OCI-LY7 (cell line): ENCODE data around the gene CALN1. TPM values are rescaled to one million over a fixed set of nuclear protein-coding genes. Genes with fewer than 3 reads are reported as not detected.

Source experiments
- BruUV-seq: library from RNA; stranded (reverse); fragments of 400-500 nt; replicated peaks from 2 replicates; lab custom pipeline; 2021; lab: Mats Ljungman, UMichigan
- CTCF ChIA-PET: fragments of 300-600 bp; sonication (Branson Sonifier 250); formaldehyde crosslinking; loops from one replicate; lab custom pipeline; 2022; ENCODE audit warnings: antibody characterized with exemption; ENCODE audit not compliant: unreplicated experiment; lab: Charles Lee
- POLR2A ChIA-PET: fragments of 300-600 bp; sonication (Branson Sonifier 250); formaldehyde crosslinking; loops from one replicate; lab custom pipeline; 2022; ENCODE audit warnings: antibody characterized with exemption; lab: Charles Lee
- DNase-seq: peaks from one replicate; pipeline ENCODE4 v3.0.0-alpha.2; 2015; ENCODE audit warnings: low spot score
- H2AFZ ChIP-seq: fragments of 200-600 bp; sonication (generic), shearing (Covaris generic); 2 replicates; pipeline ENCODE4 v1.6.1; 2014; ENCODE audit warnings: mild to moderate bottlenecking, antibody characterized with exemption, low read length, moderate library complexity
- H3K27ac ChIP-seq: fragments of 200-600 bp; sonication (generic); 2 replicates; pipeline ENCODE4 v1.5.1; 2014; ENCODE audit warnings: mixed run types, low read depth, mild to moderate bottlenecking, moderate library complexity, low read length, inconsistent platforms; ENCODE audit not compliant: poor library complexity, severe bottlenecking
- H3K36me3 ChIP-seq: fragments of 200-600 bp; sonication (generic); 2 replicates; pipeline ENCODE4 v1.6.1; 2014; ENCODE audit warnings: mild to moderate bottlenecking, antibody characterized with exemption, low read length, moderate library complexity, mixed read lengths; ENCODE audit not compliant: insufficient read depth
- H3K4me1 ChIP-seq: fragments of 200-600 bp; sonication (generic); 2 replicates; pipeline ENCODE4 v1.5.1; 2014; ENCODE audit warnings: mild to moderate bottlenecking, low read length; ENCODE audit not compliant: insufficient read depth, poor library complexity, severe bottlenecking
- H3K4me2 ChIP-seq: fragments of 200-600 bp; sonication (generic); 2 replicates; pipeline ENCODE4 v1.6.1; 2014; ENCODE audit warnings: mild to moderate bottlenecking, low read length
- H3K4me3 ChIP-seq: fragments of 200-600 bp; sonication (generic); 2 replicates; pipeline ENCODE4 v1.5.1; 2014; ENCODE audit warnings: mild to moderate bottlenecking, low read depth, low read length; ENCODE audit not compliant: poor library complexity, severe bottlenecking
- H3K79me2 ChIP-seq: fragments of 200-600 bp; sonication (generic); 2 replicates; pipeline ENCODE4 v1.6.1; 2016; ENCODE audit warnings: low read depth, mild to moderate bottlenecking, low read length, moderate library complexity, mixed read lengths; ENCODE audit not compliant: insufficient read depth
- H3K9me2 ChIP-seq: fragments of 200-600 bp; sonication (generic); 2 replicates; pipeline ENCODE4 v1.6.1; 2016; ENCODE audit warnings: mild to moderate bottlenecking, low read length, mixed read lengths; ENCODE audit not compliant: insufficient read depth
- H3K9me3 ChIP-seq: fragments of 200-600 bp; sonication (generic); 2 replicates; pipeline ENCODE4 v1.6.1; 2014; ENCODE audit warnings: mild to moderate bottlenecking, mixed run types, low read length, mixed read lengths
- H4K20me1 ChIP-seq: fragments of 200-600 bp; sonication (generic); 2 replicates; pipeline ENCODE4 v1.6.1; 2014; ENCODE audit warnings: mild to moderate bottlenecking, antibody characterized with exemption, low read length, moderate library complexity, mixed read lengths; ENCODE audit not compliant: insufficient read depth
- CTCF ChIP-seq: fragments of 200-600 bp; sonication (generic); conservative IDR thresholded peaks from 2 replicates; pipeline ENCODE4 v1.5.1; 2014; ENCODE audit warnings: mild to moderate bottlenecking, antibody characterized with exemption, low read length, moderate library complexity, mixed read lengths
- EZH2phosphoT487 ChIP-seq: fragments of 200-600 bp; sonication (generic); IDR thresholded peaks from 2 replicates; pipeline ENCODE4 v1.6.1; 2018; ENCODE audit warnings: low read depth, borderline replicate concordance, mild to moderate bottlenecking, mixed run types, antibody characterized with exemption, low read length, moderate library complexity, mixed read lengths
- intact Hi-C: fragments of 100-400 bp; cut with micrococcal nuclease; formaldehyde crosslinking; loops from one replicate; pipeline ENCODE4 v1.10.0; 2022; ENCODE audit not compliant: unreplicated experiment
- total RNA-seq, 2 experiments: library from RNA; depleted of rRNA in 1 of 2; stranded (reverse); fragments of >200 nt in 1 of 2; shearing (Covaris generic) in 1 of 2; gene quantifications; 2 replicates each; pipeline ENCODE4 v1.2.3, GENCODE V29; 2014 to 2022

CALN1 gene
- total RNA-seq, 2 experiments from 2014 or later, result not detected

- Histone ChIP-seq H3K79me2 (no peaks in the 10 kb centered on the region), H3K4me2 (no peak overlapping the region), H3K9me3 (no peaks in the 10 kb centered on the region), H3K36me3 (no peaks in the 10 kb centered on the region), H4K20me1 (no peaks in the 10 kb centered on the region), H3K9me2 (no peaks in the 10 kb centered on the region), H3K4me1 (no peaks in the 10 kb centered on the region), H3K27ac (no peak overlapping the region), H2AFZ (no peak overlapping the region), H3K4me3 (no peak overlapping the region)
- CTCF ChIA-PET, result no interaction called here
- POLR2A ChIA-PET, result no interaction called here
- TF ChIP-seq CTCF (no peak), EZH2phosphoT487 (no peak)
- no peak for DNase-seq
- no TSS peak for BruUV-seq
- intact Hi-C loops, result no loop called here
Measured at GRCh38 chr7:72234086-72234485, 178.1 kb downstream of the CALN1 start.

- H3K4me1 ChIP-seq, result no peaks in the 10 kb centered on the region
- no peaks in the 10 kb centered on the region for H4K20me1 ChIP-seq
- no peak overlapping the region for H3K4me3 ChIP-seq
- TF ChIP-seq CTCF, result no peak
- TF ChIP-seq EZH2phosphoT487, result no peak
- intact Hi-C loops, result no loop called here
- H3K4me2 ChIP-seq, result no peak overlapping the region
- BruUV-seq, result no TSS peak
- H3K36me3 ChIP-seq, result no peaks in the 10 kb centered on the region
- ChIA-PET CTCF (no interaction called here), POLR2A (no interaction called here)
- no peaks in the 10 kb centered on the region for H3K9me3 ChIP-seq
- no peak overlapping the region for H2AFZ ChIP-seq
- no peak overlapping the region for H3K27ac ChIP-seq
- H3K79me2 ChIP-seq, result no peaks in the 10 kb centered on the region
- DNase-seq, result no peak
- no peaks in the 10 kb centered on the region for H3K9me2 ChIP-seq
Measured at GRCh38 chr7:72230281-72230680, 181.9 kb downstream of the CALN1 start.

- no TSS peak for BruUV-seq
- H4K20me1 ChIP-seq, result no peaks in the 10 kb centered on the region
- H3K4me1 ChIP-seq, result no peaks in the 10 kb centered on the region
- no peak overlapping the region for H3K4me3 ChIP-seq
- no peak overlapping the region for H3K27ac ChIP-seq
- no peak overlapping the region for H3K4me2 ChIP-seq
- H2AFZ ChIP-seq, result no peak overlapping the region
- ChIA-PET POLR2A (no interaction called here), CTCF (no interaction called here)
- H3K9me2 ChIP-seq, result no peaks in the 10 kb centered on the region
- TF ChIP-seq CTCF, result no peak
- TF ChIP-seq EZH2phosphoT487, result no peak
- no peaks in the 10 kb centered on the region for H3K36me3 ChIP-seq
- H3K9me3 ChIP-seq, result no peaks in the 10 kb centered on the region
- intact Hi-C loops, result no loop called here
- H3K79me2 ChIP-seq, result no peaks in the 10 kb centered on the region
- DNase-seq, result no peak
Measured at GRCh38 chr7:72223351-72223750, 188.8 kb downstream of the CALN1 start.
